Measurements from ENCODE around the gene NSG1. TPM values are rescaled to one million over a fixed set of nuclear protein-coding genes. Genes with fewer than 3 reads are reported as not detected.
A peak's percentile ranks its signal among the peaks of the same experiment; 100 is the strongest.
"Not testable (repeated sequence)": the region's sequence is repeated elsewhere in the genome, so short reads cannot be mapped to it uniquely, and the experiment has no call there.

The NSG1 gene
- total RNA-seq, 2 experiments from 2014 or later: 15.8 to 17.8 TPM

GRCh38 chr4:4456816-4457578 is 70.1 kb downstream of the NSG1 start:
- Mint-ChIP-seq H3K4me3 (no peak overlapping the region), H3K4me1 (ENCODE audit: low read depth) (peaks cover 7% of the 10 kb centered on the region), H3K27ac (no peak overlapping the region), H3K36me3 (ENCODE audit: low read depth) (peaks cover 14% of the 10 kb centered on the region), H3K9me3 (ENCODE audit: insufficient read depth) (no peaks in the 10 kb centered on the region), H3K27me3 (ENCODE audit: low read depth) (no peaks in the 10 kb centered on the region)
- DNase-seq (no peak), ATAC-seq (no peak)
- ChIA-PET CTCF (no interaction called here), POLR2A (interaction anchor here (0.5 kb wide), 1 partner anchor 84 kb away, joined by 3 read pairs; the partner anchor contains the start of gene STX18)

- Mint-ChIP-seq H3K4me3 (no peak overlapping the region), H3K27me3 (ENCODE audit: low read depth) (no peaks in the 10 kb centered on the region), H3K36me3 (ENCODE audit: low read depth) (peaks cover 7% of the 10 kb centered on the region), H3K27ac (peak overlapping the region; percentile 6), H3K4me1 (ENCODE audit: low read depth) (peaks cover 16% of the 10 kb centered on the region), H3K9me3 (ENCODE audit: insufficient read depth) (no peaks in the 10 kb centered on the region)
- ATAC-seq (no peak), DNase-seq (no peak)
- POLR2A ChIA-PET: no interaction called here
- CTCF ChIA-PET: interaction anchor here (1.3 kb wide), 1 partner anchor 30 kb away, joined by 3 read pairs; no protein-coding TSS in a partner anchor
These were observed 71.1 kb downstream of the NSG1 start for GRCh38 chr4:4457803-4458553.

GRCh38 chr4:4459181-4459580 is 72.3 kb downstream of the NSG1 start:
- no peaks in the 10 kb centered on the region for H3K9me3 Mint-ChIP-seq (ENCODE audit: insufficient read depth)
- DNase-seq (no peak), ATAC-seq (no peak)
- ChIA-PET CTCF (interaction anchor here (1.3 kb wide), 1 partner anchor 29 kb away, joined by 3 read pairs; no protein-coding TSS in a partner anchor), POLR2A (interaction anchor here (0.6 kb wide), 1 partner anchor 211 kb away, joined by 3 read pairs; the partner anchor contains the start of gene TMEM128)
- H3K36me3 Mint-ChIP-seq (ENCODE audit: low read depth): peaks cover 2% of the 10 kb centered on the region
- peaks cover 17% of the 10 kb centered on the region for H3K4me1 Mint-ChIP-seq (ENCODE audit: low read depth)
- H3K27ac Mint-ChIP-seq: no peak overlapping the region
- H3K4me3 Mint-ChIP-seq: no peak overlapping the region
- no peaks in the 10 kb centered on the region for H3K27me3 Mint-ChIP-seq (ENCODE audit: low read depth)

- DNase-seq (no peak), ATAC-seq (no peak)
- ChIA-PET CTCF (interaction anchor here (0.9 to 1.3 kb wide), 2 partner anchors 37 to 76 kb away, joined by 3 read pairs; no protein-coding TSS in a partner anchor), POLR2A (no interaction called here)
- no peaks in the 10 kb centered on the region for H3K27me3 Mint-ChIP-seq (ENCODE audit: low read depth)
- peaks cover 13% of the 10 kb centered on the region for H3K36me3 Mint-ChIP-seq (ENCODE audit: low read depth)
- no peaks in the 10 kb centered on the region for H3K9me3 Mint-ChIP-seq (ENCODE audit: insufficient read depth)
- no peak overlapping the region for H3K4me3 Mint-ChIP-seq
- peaks cover 17% of the 10 kb centered on the region for H3K4me1 Mint-ChIP-seq (ENCODE audit: low read depth)
- H3K27ac Mint-ChIP-seq: no peak overlapping the region
These were observed 73.9 kb downstream of the NSG1 start for GRCh38 chr4:4460759-4461158.

- ATAC-seq: no peak
- no peak overlapping the region for H3K27ac Mint-ChIP-seq
- H3K36me3 Mint-ChIP-seq (ENCODE audit: low read depth): peaks cover 17% of the 10 kb centered on the region
- H3K4me1 Mint-ChIP-seq (ENCODE audit: low read depth): peaks cover 17% of the 10 kb centered on the region
- ChIA-PET CTCF (interaction anchor here (0.9 to 1.3 kb wide), 2 partner anchors 38 to 76 kb away, joined by 3 read pairs; no protein-coding TSS in a partner anchor), POLR2A (no interaction called here)
- no peaks in the 10 kb centered on the region for H3K27me3 Mint-ChIP-seq (ENCODE audit: low read depth)
- no peaks in the 10 kb centered on the region for H3K9me3 Mint-ChIP-seq (ENCODE audit: insufficient read depth)
- no peak for DNase-seq
- H3K4me3 Mint-ChIP-seq: no peak overlapping the region
These were observed 74.3 kb downstream of the NSG1 start for GRCh38 chr4:4461178-4461577.

- Mint-ChIP-seq H3K9me3 (ENCODE audit: insufficient read depth) (no peaks in the 10 kb centered on the region), H3K27me3 (ENCODE audit: low read depth) (no peaks in the 10 kb centered on the region), H3K36me3 (ENCODE audit: low read depth) (peaks cover 23% of the 10 kb centered on the region), H3K4me3 (no peak overlapping the region), H3K27ac (peak overlapping the region; percentile 64), H3K4me1 (ENCODE audit: low read depth) (peaks cover 17% of the 10 kb centered on the region)
- CTCF ChIA-PET: interaction anchor here (0.9 to 1.5 kb wide), 3 partner anchors 17 to 77 kb away, joined by 3 read pairs; no protein-coding TSS in a partner anchor
- POLR2A ChIA-PET: no interaction called here
- peak; percentile 53 for ATAC-seq
- DNase-seq: peak; percentile 29
These were observed 74.9 kb downstream of the NSG1 start for GRCh38 chr4:4461850-4462249.

GRCh38 chr4:4462970-4463369 is 76.1 kb downstream of the NSG1 start:
- Mint-ChIP-seq H3K9me3 (ENCODE audit: insufficient read depth) (no peaks in the 10 kb centered on the region), H3K36me3 (ENCODE audit: low read depth) (peaks cover 31% of the 10 kb centered on the region), H3K27me3 (ENCODE audit: low read depth) (no peaks in the 10 kb centered on the region), H3K4me1 (ENCODE audit: low read depth) (peaks cover 17% of the 10 kb centered on the region), H3K27ac (no peak overlapping the region), H3K4me3 (no peak overlapping the region)
- ChIA-PET POLR2A (no interaction called here), CTCF (interaction anchor here (1.4 to 1.5 kb wide), 2 partner anchors 45 to 215 kb away, joined by 3 read pairs; partner anchors contain the start of gene TMEM128)
- DNase-seq (no peak), ATAC-seq (no peak)

- ATAC-seq; H3K4me3 Mint-ChIP-seq; POLR2A ChIA-PET; H3K27ac Mint-ChIP-seq; H3K9me3 Mint-ChIP-seq (ENCODE audit: insufficient read depth); DNase-seq; H3K27me3 Mint-ChIP-seq (ENCODE audit: low read depth): not testable (repeated sequence)
- H3K4me1 Mint-ChIP-seq (ENCODE audit: low read depth): peaks cover 17% of the 10 kb centered on the region
- CTCF ChIA-PET: interaction anchor here (1.2 kb wide), 1 partner anchor 35 kb away, joined by 3 read pairs; no protein-coding TSS in a partner anchor
- H3K36me3 Mint-ChIP-seq (ENCODE audit: low read depth): peaks cover 39% of the 10 kb centered on the region
These were observed 78.3 kb downstream of the NSG1 start for GRCh38 chr4:4465238-4465637.

Other genes with a start within 250 kb of the NSG1 start
- gene OTOP1, start 160.2 kb upstream of the NSG1 start, total RNA-seq: not detected
- 10 to 100 TPM; 14.0 to 15.9 TPM for gene TMEM128, start 138.9 kb upstream of the NSG1 start, total RNA-seq
- 10 to 100 TPM; 37.7 to 37.9 TPM for gene LYAR, start 96.9 kb upstream of the NSG1 start, total RNA-seq
- gene ZBTB49, start 96.9 kb upstream of the NSG1 start, total RNA-seq: 1 to 10 TPM; 5.2 to 6.4 TPM
- 10 to 100 TPM; 21.2 to 24.9 TPM for gene STX18, start 154.9 kb downstream of the NSG1 start, total RNA-seq

Measured in activated CD8-positive, alpha-beta T cell treated with anti-CD3 and anti-CD28 coated beads, Interleukin-2, amount 10 ng/mL, durations not matched to agents 7 days and 5 days (primary cell).